ENCODE measurements around the gene SP2. TPM values are rescaled to one million over a fixed set of nuclear protein-coding genes. Genes with fewer than 3 reads are reported as not detected.

Gene SP2
- total RNA-seq, 6 donors from 2014 or later: 7.6 to 19.4 (median 13.1) TPM

DNA sequence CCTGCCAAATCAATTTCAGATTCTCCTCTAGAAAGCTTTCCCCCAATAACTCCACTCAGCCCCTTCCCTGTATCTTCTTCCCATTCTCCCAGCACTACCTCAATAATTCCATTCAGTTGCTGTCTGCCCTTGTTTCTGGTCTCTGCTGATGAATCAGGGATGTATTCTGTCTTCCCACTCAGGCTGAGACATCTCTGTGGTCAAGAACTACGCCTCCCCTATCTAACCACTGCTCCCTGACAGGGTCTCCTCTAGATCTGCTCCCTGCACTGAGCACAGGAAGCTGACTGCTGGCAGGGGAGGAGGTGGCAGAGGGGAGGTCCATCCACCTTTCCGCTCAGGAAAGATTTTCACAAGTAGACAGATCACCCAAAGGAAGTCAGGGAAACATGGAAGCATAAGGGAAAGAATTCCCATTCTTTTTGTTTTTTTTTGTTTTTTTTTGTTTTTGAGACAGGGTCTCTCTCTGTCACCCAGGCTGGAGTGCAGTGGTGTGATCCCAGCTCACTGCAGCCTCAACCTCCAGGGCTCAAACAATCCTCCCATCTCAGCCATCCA is 16.9 kb upstream of the SP2 start:
- 59 to 62% methylated on average over 2 of the region's 2 CpGs for WGBS, 2 donors
- H3K4me3 ChIP-seq: no peak overlapping the region
- peak overlapping the region in 2 of 4 donors; percentile 38 to 48 for H3K27ac ChIP-seq
- H3K9me3 ChIP-seq: no peaks in the 10 kb centered on the region
- TF ChIP-seq POLR2AphosphoS5 (IDR thresholded peaks at IDR 0.05): no peak
- TF ChIP-seq POLR2A (IDR thresholded peaks at IDR 0.05): no peak
- no peak for TF ChIP-seq EP300 (IDR thresholded peaks at IDR 0.05)
- TF ChIP-seq, protein P1, sequence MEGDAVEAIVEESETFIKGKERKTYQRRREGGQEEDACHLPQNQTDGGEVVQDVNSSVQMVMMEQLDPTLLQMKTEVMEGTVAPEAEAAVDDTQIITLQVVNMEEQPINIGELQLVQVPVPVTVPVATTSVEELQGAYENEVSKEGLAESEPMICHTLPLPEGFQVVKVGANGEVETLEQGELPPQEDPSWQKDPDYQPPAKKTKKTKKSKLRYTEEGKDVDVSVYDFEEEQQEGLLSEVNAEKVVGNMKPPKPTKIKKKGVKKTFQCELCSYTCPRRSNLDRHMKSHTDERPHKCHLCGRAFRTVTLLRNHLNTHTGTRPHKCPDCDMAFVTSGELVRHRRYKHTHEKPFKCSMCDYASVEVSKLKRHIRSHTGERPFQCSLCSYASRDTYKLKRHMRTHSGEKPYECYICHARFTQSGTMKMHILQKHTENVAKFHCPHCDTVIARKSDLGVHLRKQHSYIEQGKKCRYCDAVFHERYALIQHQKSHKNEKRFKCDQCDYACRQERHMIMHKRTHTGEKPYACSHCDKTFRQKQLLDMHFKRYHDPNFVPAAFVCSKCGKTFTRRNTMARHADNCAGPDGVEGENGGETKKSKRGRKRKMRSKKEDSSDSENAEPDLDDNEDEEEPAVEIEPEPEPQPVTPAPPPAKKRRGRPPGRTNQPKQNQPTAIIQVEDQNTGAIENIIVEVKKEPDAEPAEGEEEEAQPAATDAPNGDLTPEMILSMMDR (IDR thresholded peaks at IDR 0.05): no peak
- DNase-seq: no peak
- peaks cover 15 to 38% (median 33%) of the 10 kb centered on the region in 4 donors for H3K4me1 ChIP-seq
- ATAC-seq (ENCODE audit: low FRiP score in 2 of 2): no peak
- no peaks in the 10 kb centered on the region for H3K36me3 ChIP-seq
- H3K27me3 ChIP-seq: no peaks in the 10 kb centered on the region

DNA sequence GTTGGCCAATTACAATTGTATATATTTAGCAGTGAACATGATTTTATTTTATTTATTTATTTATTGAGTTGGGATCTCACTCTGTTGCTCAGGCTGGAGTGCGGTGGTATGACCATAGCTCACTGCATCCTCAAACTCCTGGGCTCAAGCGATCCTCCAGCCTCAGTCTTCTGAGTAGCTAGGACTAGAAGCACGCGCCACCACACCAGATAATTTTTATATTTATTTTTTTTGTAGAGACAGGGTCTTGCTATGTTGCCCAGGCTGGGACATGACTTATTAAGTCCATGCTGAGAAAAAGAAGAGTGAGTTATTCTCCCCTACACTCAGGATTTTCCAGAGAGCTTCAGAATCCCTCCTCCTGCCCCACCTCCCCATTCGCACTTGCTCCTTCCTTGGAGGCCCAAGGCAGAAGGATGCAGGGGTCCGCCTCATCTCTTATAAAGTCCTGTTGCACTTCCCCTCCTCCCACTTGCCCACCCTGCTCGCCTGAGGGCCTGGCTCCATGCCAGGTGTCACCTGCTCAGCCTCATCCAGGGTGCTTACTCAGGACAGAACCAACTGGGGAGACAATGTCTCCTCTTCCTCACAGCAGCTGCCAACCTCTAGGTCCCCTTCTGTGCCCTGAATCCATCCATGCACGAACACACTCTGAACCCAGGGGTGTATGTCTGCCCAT is 16.1 kb upstream of the SP2 start:
- H3K27ac ChIP-seq: no peak overlapping the region
- TF ChIP-seq EP300 (IDR thresholded peaks at IDR 0.05): no peak
- TF ChIP-seq POLR2A (IDR thresholded peaks at IDR 0.05): no peak
- TF ChIP-seq, protein P1 (IDR thresholded peaks at IDR 0.05): no peak
- no peak for TF ChIP-seq POLR2AphosphoS5 (IDR thresholded peaks at IDR 0.05)
- DNase-seq (no peak), ATAC-seq (ENCODE audit: low FRiP score in 2 of 2) (no peak)
- no peaks in the 10 kb centered on the region for H3K36me3 ChIP-seq
- no peak overlapping the region for H3K4me3 ChIP-seq
- no peaks in the 10 kb centered on the region for H3K9me3 ChIP-seq
- peaks cover 22 to 47% (median 38%) of the 10 kb centered on the region in 4 donors for H3K4me1 ChIP-seq
- H3K27me3 ChIP-seq: no peaks in the 10 kb centered on the region
- WGBS, 2 donors: 86 to 87% methylated on average over 7 to 8 of the region's 8 CpGs

DNA sequence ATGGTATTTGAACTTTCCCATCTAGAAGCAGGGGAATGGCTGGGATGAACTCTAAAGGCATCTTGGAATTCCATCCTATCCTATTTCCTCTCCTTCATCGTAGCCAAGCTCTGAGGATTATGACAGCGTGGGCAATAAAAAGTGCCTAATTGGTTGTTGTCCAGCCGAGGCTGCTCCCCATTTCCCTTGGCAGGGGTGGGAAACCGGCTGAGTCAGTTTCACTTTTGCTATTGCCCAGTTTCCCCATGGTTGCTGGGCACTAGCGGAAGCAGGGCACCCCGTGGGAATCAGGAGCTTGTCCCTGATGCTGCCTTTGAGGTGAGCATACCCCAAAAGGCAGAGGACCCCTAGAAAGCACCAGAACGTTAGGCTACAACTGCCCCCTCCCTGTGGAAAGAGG is 13.8 kb upstream of the SP2 start:
- Histone ChIP-seq H3K27me3 (no peaks in the 10 kb centered on the region), H3K9me3 (no peaks in the 10 kb centered on the region), H3K27ac (peak overlapping the region; percentile 45 to 86 (median 72)), H3K36me3 (no peaks in the 10 kb centered on the region), H3K4me3 (peak overlapping the region in 3 of 4 donors; percentile 1 to 24 (median 9)), H3K4me1 (peaks cover 25 to 57% (median 43%) of the 10 kb centered on the region in 4 donors)
- DNase-seq (peak in 1 of 2 donors; percentile 44), ATAC-seq (ENCODE audit: low FRiP score in 2 of 2) (peak in 1 of 2 donors; percentile 54)
- TF ChIP-seq POLR2AphosphoS5 (IDR thresholded peaks at IDR 0.05) (no peak), EP300 (IDR thresholded peaks at IDR 0.05) (no peak), POLR2A (IDR thresholded peaks at IDR 0.05) (no peak)
- TF ChIP-seq, protein P1 (IDR thresholded peaks at IDR 0.05): no peak
- WGBS, 2 donors: 14 to 26% methylated on average over 5 to 7 of the region's 7 CpGs

DNA sequence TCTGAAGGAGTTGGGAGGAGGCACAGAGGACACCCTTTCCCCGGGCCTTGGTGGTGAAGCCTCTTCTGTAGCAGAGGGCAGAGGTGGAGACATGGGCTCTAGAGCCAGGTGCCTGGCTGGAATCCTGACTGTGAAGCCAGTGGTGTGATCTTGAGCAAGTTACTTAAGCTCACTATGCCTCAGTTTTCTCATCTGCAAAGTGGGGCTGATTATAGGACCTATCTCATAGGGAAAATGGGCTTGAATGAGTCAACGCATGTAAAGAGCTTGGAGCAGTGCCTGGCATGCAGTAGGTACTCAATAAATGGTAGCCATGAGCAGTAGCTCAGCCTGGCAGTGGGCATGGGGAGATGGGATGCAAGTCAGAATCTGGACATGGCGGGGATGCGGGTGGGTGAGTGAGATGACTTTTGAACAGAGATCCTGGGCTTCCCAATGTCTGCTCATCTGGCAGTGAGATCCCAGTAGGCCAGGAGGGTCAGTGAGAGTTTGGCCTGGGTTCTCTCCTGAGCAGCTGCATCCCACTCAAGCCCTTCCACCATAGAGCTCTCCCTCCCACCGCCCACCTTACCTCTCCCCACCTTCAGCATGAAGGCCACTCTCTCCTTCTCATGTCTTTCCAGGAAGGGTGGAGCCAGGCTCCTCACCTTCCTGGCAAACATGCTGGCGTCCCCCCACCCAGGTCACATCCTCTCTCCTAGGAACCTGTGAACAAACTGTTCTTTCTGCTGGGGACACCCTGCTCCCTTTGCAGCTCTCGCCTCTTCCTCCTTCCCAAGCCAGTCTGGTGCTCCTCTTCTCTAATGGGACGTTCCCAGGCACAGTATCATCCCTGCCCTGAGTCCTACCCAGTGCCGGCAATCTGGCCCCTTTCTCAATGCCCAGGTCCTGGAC is 13.1 kb upstream of the SP2 start:
- Histone ChIP-seq H3K36me3 (no peaks in the 10 kb centered on the region), H3K4me3 (peak overlapping the region in 3 of 4 donors; percentile 1 to 24 (median 9)), H3K27ac (peak overlapping the region; percentile 55 to 86 (median 72)), H3K4me1 (peaks cover 25 to 50% (median 37%) of the 10 kb centered on the region in 4 donors), H3K9me3 (no peaks in the 10 kb centered on the region), H3K27me3 (no peaks in the 10 kb centered on the region)
- TF ChIP-seq EP300 (IDR thresholded peaks at IDR 0.05) (peak in 2 of 4 donors; percentile 68 to 97), POLR2A (IDR thresholded peaks at IDR 0.05) (no peak), POLR2AphosphoS5 (IDR thresholded peaks at IDR 0.05) (peak in 1 of 2 donors; percentile 78)
- TF ChIP-seq, protein P1 (IDR thresholded peaks at IDR 0.05): no peak
- DNase-seq (no peak), ATAC-seq (ENCODE audit: low FRiP score in 2 of 2) (no peak)
- 75 to 83% methylated on average over 8 to 9 of the region's 9 CpGs for WGBS, 2 donors

Measured in upper lobe of left lung (tissue), 6 donors.